Lower lobe of right lung (tissue), 2 donors: ENCODE results near the gene TLR10. TPM values are rescaled to one million over a fixed set of nuclear protein-coding genes. Genes with fewer than 3 reads are reported as not detected.
"Not testable (repeated sequence)": the region's sequence is repeated elsewhere in the genome, so short reads cannot be mapped to it uniquely, and the experiment has no call there.

ENCODE experiments used
- ATAC-seq, 2 donors: fragments of 200-7000 bp; cut with Tn5 transposase; one replicate each; pipeline ENCODE4 v1.9.1; 2020 to 2022; ENCODE audit warnings: mild to moderate bottlenecking in 2 of 2, moderate library complexity in 2 of 2
- DNase-seq: peaks from one replicate; pipeline ENCODE4 v3.0.0-alpha.2; 2020
- H3K27ac ChIP-seq: fragments of 200-600 bp; one replicate; pipeline ENCODE4 v1.8.0; 2022
- H3K27me3 ChIP-seq: fragments of 200-600 bp; one replicate; pipeline ENCODE4 v1.8.0; 2022; ENCODE audit warnings: low read depth
- H3K36me3 ChIP-seq: fragments of 200-600 bp; one replicate; pipeline ENCODE4 v1.8.0; 2022; ENCODE audit warnings: mild to moderate bottlenecking
- H3K4me1 ChIP-seq: fragments of 200-600 bp; one replicate; pipeline ENCODE4 v1.8.0; 2022
- H3K4me3 ChIP-seq: fragments of 200-600 bp; one replicate; pipeline ENCODE4 v1.8.0; 2022; ENCODE audit warnings: mild to moderate bottlenecking
- H3K9me3 ChIP-seq: fragments of 200-600 bp; one replicate; pipeline ENCODE4 v1.8.0; 2022
- intact Hi-C: fragments of 100-400 bp; cut with DNase I; formaldehyde crosslinking; loops from one replicate; pipeline ENCODE4 v1.11.0; 2022
- total RNA-seq: library from RNA; stranded (reverse); fragmentation: NEBNext Ultra II Directional; extraction: Animal tissue kit (Norgen Biotek cat#: 25700); gene quantifications from one replicate; pipeline ENCODE4 v1.2.1, GENCODE V29; 2021
- TF ChIP-seq, protein P1 (sequence below): fragments of 200-600 bp; IDR thresholded peaks from one replicate; pipeline ENCODE4 v1.8.0; 2022; ENCODE audit warnings: antibody characterized with exemption, mild to moderate bottlenecking
- donor health status: DM: no; HTN: yes; CAD: no; lungs with severe emphysema.

The TLR10 gene
- total RNA-seq, 1 donor from 2014 or later, result 1.2 TPM

DNA sequence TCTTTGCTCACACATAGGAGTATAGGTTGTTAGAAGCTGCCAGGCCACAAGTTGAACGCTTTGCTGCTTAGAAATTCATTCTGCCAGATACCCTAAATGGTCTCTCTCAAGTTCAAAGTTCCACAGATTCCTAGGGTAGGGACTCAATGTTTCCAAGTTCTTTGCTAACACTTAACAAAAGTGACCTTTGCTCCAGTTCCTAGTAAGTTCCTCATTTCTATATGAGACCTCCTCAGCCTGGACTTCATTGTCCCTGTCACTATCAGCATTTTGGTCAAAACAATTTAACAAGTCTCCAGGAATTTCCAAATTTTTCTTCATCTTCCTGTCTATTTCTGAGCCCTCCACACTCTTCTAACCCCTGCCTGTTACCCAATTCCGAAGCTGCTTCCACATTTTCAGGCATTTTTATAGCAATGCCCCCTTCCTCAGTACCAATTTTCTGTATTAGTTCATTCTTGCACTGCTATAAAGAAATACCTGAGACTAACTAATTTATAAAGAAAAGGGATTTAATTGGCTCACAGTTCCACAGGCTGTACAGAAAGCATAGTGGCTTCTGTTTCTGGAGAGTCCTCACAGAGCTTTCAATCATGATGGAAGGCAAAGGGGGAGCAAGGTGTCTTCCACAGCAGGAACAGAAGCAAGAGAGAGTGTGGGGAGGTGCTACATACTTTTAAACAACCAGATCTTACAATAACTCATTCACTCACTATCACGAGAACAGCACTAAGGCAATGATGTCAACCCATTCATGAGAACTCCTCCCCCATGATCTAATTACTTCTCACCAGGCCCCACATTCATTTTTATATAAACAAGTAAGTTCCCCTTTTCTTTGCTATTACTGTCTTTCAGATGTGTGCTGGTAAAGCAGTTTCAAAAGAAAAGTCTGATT lies 33.3 kb upstream of the TLR10 start:
- intact Hi-C loops, result no loop called here
- Histone ChIP-seq H3K4me1 (no peaks in the 10 kb centered on the region), H3K9me3 (no peaks in the 10 kb centered on the region), H3K27me3 (no peaks in the 10 kb centered on the region), H3K4me3 (no peak overlapping the region), H3K27ac (peak overlapping the region; percentile 73), H3K36me3 (no peaks in the 10 kb centered on the region)
- ATAC-seq, result peak; percentile 57 to 81
- TF ChIP-seq, protein P1, sequence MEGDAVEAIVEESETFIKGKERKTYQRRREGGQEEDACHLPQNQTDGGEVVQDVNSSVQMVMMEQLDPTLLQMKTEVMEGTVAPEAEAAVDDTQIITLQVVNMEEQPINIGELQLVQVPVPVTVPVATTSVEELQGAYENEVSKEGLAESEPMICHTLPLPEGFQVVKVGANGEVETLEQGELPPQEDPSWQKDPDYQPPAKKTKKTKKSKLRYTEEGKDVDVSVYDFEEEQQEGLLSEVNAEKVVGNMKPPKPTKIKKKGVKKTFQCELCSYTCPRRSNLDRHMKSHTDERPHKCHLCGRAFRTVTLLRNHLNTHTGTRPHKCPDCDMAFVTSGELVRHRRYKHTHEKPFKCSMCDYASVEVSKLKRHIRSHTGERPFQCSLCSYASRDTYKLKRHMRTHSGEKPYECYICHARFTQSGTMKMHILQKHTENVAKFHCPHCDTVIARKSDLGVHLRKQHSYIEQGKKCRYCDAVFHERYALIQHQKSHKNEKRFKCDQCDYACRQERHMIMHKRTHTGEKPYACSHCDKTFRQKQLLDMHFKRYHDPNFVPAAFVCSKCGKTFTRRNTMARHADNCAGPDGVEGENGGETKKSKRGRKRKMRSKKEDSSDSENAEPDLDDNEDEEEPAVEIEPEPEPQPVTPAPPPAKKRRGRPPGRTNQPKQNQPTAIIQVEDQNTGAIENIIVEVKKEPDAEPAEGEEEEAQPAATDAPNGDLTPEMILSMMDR, result no peak
- DNase-seq, result no peak

DNA sequence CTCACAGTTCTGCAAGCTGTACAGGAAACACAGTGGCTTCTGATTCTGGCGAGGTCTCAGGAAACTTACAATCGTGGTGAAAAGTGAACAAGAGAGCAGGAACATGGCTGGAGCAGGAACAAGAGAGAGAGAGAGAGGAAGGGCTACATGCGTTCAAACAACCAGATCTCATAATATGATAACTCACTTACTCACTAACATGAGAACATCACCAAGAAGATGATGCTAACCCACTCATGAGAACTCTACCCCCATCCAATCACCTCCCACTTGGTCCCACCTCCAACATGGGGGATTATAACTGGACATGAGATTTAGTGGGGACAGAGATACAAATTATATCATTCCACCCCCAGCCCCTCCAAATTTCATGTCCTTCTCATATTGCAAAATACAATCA lies 31.6 kb upstream of the TLR10 start:
- TF ChIP-seq, protein P1, result no peak
- Histone ChIP-seq H3K4me3 (no peak overlapping the region), H3K27ac (no peak overlapping the region), H3K4me1 (no peaks in the 10 kb centered on the region), H3K27me3 (no peaks in the 10 kb centered on the region), H3K36me3 (no peaks in the 10 kb centered on the region), H3K9me3 (no peaks in the 10 kb centered on the region)
- DNase-seq (no peak), ATAC-seq (no peak)
- intact Hi-C loops, result no loop called here

DNA sequence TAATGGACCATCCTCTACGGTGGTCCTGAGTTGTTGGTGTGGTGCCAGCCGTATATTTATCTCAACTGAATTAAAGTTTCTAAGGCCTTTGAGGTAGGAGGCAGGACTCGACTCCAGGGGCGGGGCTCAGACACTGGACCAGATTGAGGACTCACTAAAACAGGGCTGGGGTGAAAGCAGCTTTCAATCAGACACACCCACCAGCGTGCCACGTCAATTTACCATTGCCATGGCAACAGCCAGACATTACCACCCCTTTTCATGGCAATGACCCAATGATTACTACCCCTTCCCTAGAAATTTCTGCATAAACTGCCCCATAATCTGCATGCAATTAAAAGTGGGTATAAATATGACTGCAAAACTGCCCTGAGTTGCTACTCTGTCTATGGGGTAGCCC lies 28.5 kb upstream of the TLR10 start:
- Histone ChIP-seq H3K27ac (no peak overlapping the region), H3K4me3 (no peak overlapping the region), H3K36me3 (no peaks in the 10 kb centered on the region), H3K9me3 (no peaks in the 10 kb centered on the region), H3K27me3 (no peaks in the 10 kb centered on the region), H3K4me1 (no peaks in the 10 kb centered on the region)
- ATAC-seq (no peak), DNase-seq (no peak)
- TF ChIP-seq, protein P1, result no peak
- intact Hi-C loops, result no loop called here

DNA sequence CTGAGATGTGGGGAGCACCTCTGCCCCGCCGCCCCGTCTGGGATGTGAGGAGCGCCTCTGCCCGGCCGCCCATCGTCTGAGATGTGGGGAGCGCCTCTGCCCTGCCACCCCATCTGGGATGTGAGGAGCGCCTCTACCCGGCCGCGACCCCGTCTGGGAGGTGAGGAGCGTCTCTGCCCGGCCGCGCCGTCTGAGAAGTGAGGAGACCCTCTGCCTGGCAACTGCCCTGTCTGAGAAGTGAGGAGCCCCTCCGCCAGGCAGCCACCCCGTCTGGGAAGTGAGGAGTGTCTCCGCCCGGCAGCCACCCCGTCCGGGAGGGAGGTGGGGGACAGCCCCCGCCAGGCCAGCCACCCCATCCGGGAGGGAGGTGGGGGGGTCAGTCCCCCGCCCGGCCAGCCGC lies 24.7 kb upstream of the TLR10 start:
- intact Hi-C loops, H3K27ac ChIP-seq, H3K36me3 ChIP-seq, H3K4me3 ChIP-seq, H3K27me3 ChIP-seq, H3K9me3 ChIP-seq, ATAC-seq, DNase-seq: not testable (repeated sequence)
- peaks cover 15% of the 10 kb centered on the region for H3K4me1 ChIP-seq

DNA sequence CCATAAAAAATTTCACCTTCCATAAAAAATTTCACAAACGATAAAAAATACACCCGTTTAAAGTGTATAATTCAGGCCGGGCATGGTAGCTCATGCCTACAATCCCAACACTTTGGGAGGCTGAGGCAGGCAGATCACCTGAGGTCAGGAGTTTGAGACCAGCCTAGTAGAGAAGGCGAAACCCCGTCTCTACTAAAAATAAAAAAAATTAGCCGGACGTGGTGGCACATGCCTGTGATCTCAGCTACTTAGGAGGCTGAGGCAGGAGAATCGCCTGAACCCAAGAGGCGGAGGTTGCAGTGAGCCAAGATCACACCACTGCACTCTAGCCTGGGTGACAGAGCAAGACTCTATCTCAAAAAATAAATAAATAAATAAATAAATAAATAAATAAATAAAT lies 23.5 kb upstream of the TLR10 start:
- H3K27me3 ChIP-seq, intact Hi-C loops, H3K4me3 ChIP-seq, ATAC-seq, H3K36me3 ChIP-seq, DNase-seq, H3K9me3 ChIP-seq: not testable (repeated sequence)
- peaks cover 15% of the 10 kb centered on the region for H3K4me1 ChIP-seq
- H3K27ac ChIP-seq, result peak overlapping the region; percentile 80

DNA sequence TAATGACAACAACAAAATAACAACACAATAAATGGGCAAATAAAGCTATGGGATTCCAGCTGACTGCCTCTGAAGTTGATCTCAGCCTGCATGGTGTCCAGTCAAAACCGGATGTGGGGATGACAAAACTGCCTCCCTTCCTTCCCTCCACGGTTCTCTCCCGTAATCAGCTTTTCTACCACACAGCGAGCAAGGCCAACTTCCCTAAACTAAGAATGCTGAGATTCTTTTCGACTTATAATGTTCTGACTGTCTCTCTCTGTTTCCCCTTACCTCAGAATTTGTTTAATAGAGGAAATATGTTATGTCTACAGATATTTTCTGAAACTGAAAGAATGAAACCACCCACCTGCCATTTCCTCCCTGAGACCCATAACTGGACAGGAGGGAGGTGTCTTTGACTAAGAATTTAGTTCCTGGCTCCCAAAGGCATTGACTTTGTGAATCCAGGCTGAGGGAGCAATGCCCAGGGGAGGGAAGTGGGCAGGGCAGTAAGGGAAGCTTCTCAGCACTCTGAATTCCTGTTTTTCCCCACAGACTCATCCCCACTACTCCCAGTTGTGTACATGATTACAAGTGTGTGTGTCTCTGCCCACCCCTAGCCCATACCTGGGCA lies 22.8 kb upstream of the TLR10 start:
- TF ChIP-seq, protein P1, result no peak
- DNase-seq (peak; percentile 57), ATAC-seq (peak; percentile 84 to 86)
- Histone ChIP-seq H3K27ac (peak overlapping the region; percentile 80), H3K36me3 (peaks cover 2% of the 10 kb centered on the region), H3K4me3 (peak overlapping the region; percentile 51), H3K9me3 (no peaks in the 10 kb centered on the region), H3K4me1 (peaks cover 15% of the 10 kb centered on the region), H3K27me3 (no peaks in the 10 kb centered on the region)
- intact Hi-C loops, result no loop called here
